HL-60 (cell line): ENCODE results near the gene ZMYM2.

ENCODE experiments used
- DNase-seq, 2 experiments: peaks; one replicate each; pipeline ENCODE4 v3.0.0-alpha.2; 2010 to 2020; ENCODE audit warnings: low read depth in 1 of 2, low spot score in 1 of 2
- H3K27ac ChIP-seq: fragments of 250-450 bp; sonication (Bioruptor Pico); replicated peaks from 2 replicates; pipeline ENCODE4 v1.5.1; 2020; ENCODE audit warnings: mild to moderate bottlenecking, moderate library complexity
- H3K27me3 ChIP-seq: fragments of 250-450 bp; sonication (Bioruptor Pico); 2 replicates; pipeline ENCODE4 v1.5.1; 2021; ENCODE audit warnings: mild to moderate bottlenecking, moderate library complexity; ENCODE audit not compliant: insufficient read depth, poor library complexity, severe bottlenecking
- H3K4me3 ChIP-seq: replicated peaks from 2 replicates; pipeline ENCODE4 v1.5.1; 2011; ENCODE audit warnings: mild to moderate bottlenecking, control low read depth, low read length; ENCODE audit not compliant: insufficient read depth
- CTCF ChIP-seq: IDR thresholded peaks from one replicate; pipeline ENCODE4 v1.5.1; 2011; ENCODE audit warnings: low read length, control low read depth, inconsistent platforms; ENCODE audit not compliant: insufficient read depth
- GABPA ChIP-seq: IDR thresholded peaks from 2 replicates; pipeline ENCODE4 v1.6.1; 2012; ENCODE audit warnings: low read depth
- POLR2AphosphoS5 ChIP-seq: IDR thresholded peaks from 2 replicates; pipeline ENCODE4 v1.6.1; 2012; ENCODE audit warnings: low read depth
- REST ChIP-seq: IDR thresholded peaks from 2 replicates; pipeline ENCODE4 v1.6.1; 2012; ENCODE audit warnings: low read depth; ENCODE audit not compliant: insufficient replicate concordance
- SPI1 ChIP-seq: IDR thresholded peaks from 2 replicates; pipeline ENCODE4 v1.6.1; 2012; ENCODE audit warnings: low read depth, mild to moderate bottlenecking, borderline replicate concordance

The ZMYM2 gene

GRCh38 chr13:20080377-20081164 lies 122.0 kb downstream of the ZMYM2 start:
- Histone ChIP-seq H3K27ac (no peak overlapping the region), H3K4me3 (no peak overlapping the region), H3K27me3 (no peaks in the 10 kb centered on the region)
- TF ChIP-seq GABPA (no peak), CTCF (no peak), POLR2AphosphoS5 (no peak), SPI1 (no peak), REST (no peak)
- no peak for DNase-seq

GRCh38 chr13:20090349-20090748 lies 131.8 kb downstream of the ZMYM2 start:
- Histone ChIP-seq H3K4me3 (no peak overlapping the region), H3K27ac (no peak overlapping the region), H3K27me3 (no peaks in the 10 kb centered on the region)
- DNase-seq, result no peak
- TF ChIP-seq POLR2AphosphoS5 (no peak), SPI1 (no peak), CTCF (no peak), GABPA (no peak), REST (no peak)

- no peak for DNase-seq
- TF ChIP-seq POLR2AphosphoS5 (no peak), SPI1 (no peak), CTCF (no peak), GABPA (no peak), REST (no peak)
- H3K27me3 ChIP-seq, result no peaks in the 10 kb centered on the region
- H3K4me3 ChIP-seq, result no peak overlapping the region
- H3K27ac ChIP-seq, result no peak overlapping the region
Observed at GRCh38 chr13:20093951-20094350, 135.4 kb downstream of the ZMYM2 start.
